ENCODE measurements around the gene ARHGEF2. TPM values are rescaled to one million over a fixed set of nuclear protein-coding genes. Genes with fewer than 3 reads are reported as not detected.

Gene ARHGEF2
- 211 and 216 TPM in 2 replicates for total RNA-seq

DNA sequence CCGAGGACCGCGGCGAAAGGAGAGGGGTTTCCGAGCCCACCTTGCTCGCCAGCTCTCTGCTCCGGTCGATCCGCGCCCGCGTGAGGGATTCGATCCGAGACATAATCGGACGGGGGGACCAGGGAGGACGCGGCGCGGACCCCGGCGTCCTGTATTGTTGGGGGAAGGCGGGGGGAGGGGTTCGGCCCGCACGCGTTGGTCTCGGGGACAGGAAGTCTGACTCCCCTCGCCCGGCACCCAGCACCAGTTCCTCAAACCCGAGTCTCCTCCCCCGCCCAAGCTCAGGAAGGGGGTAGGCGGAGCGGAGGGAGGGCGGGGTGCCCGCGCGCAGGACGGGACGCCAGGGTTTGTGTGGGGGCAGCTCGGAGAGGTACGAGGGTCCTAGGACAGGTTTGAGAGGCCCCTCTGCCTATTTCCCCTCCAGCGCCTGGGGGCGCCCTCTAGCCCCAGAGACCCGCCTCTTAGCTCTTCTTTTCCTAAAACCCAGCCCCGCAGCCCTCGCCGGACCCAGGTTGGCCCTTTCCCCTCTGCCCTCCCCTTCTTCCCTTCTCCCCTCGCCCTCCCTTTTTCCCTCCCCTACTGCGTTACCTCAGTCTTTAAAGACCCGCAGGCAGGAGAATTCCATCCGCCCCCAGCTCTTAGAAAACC lies at the start of gene ARHGEF2:
Gene ARHGEF2 (minus strand): TSS at position 223 of the 648 bp plus-strand sequence. CDS start 120 bp downstream, at position 103.
- no peaks in the 10 kb centered on the region for H3K27me3 Mint-ChIP-seq (ENCODE audit: low read depth)
- peak; percentile 71 for DNase-seq (ENCODE audit: low spot score)
- intact Hi-C loops (cut with micrococcal nuclease) = loop anchor here (10.0 kb wide), 1 partner anchor 216 kb away; the partner anchor contains the start of gene SLC25A44
- peaks cover 57% of the 10 kb centered on the region for H3K36me3 Mint-ChIP-seq (ENCODE audit: low read depth)
- peak within 1 kb of the TSS; percentile 95 for H3K4me3 Mint-ChIP-seq (ENCODE audit: low read depth)
- peak within 1 kb of the TSS; percentile 95 for H3K27ac Mint-ChIP-seq
- H3K9me3 Mint-ChIP-seq = no peaks in the 10 kb centered on the region
- H3K4me1 Mint-ChIP-seq (ENCODE audit: low read depth) = peaks cover 55% of the 10 kb centered on the region

DNA sequence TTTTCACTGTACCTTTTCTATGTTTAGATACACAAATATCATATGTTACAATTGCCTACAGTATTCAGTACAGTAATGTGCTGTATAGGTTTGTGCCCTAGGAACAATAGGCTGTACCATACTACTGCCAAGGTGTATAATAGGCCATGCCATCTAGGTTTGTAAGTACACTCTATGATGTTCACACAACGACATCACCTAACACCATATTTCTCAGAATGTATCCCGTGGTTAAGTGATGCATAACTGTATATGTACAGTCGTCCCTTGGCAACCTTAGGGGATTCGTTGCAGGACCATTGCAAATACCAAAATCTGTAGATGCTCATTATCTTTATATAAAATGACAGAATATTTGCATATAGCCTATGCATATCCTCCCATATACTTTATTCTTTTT lies 48.2 kb upstream of the ARHGEF2 start:
- Mint-ChIP-seq H3K36me3 (ENCODE audit: low read depth) (no peaks in the 10 kb centered on the region), H3K27ac (no peak overlapping the region), H3K27me3 (ENCODE audit: low read depth) (peaks cover 7% of the 10 kb centered on the region), H3K4me3 (ENCODE audit: low read depth) (no peak overlapping the region), H3K4me1 (ENCODE audit: low read depth) (peaks cover 4% of the 10 kb centered on the region), H3K9me3 (no peaks in the 10 kb centered on the region)
- intact Hi-C loops (cut with micrococcal nuclease) = loop anchor here (1.0 kb wide), 1 partner anchor 40 kb away; no protein-coding TSS in a partner anchor
- DNase-seq (ENCODE audit: low spot score) = no peak

DNA sequence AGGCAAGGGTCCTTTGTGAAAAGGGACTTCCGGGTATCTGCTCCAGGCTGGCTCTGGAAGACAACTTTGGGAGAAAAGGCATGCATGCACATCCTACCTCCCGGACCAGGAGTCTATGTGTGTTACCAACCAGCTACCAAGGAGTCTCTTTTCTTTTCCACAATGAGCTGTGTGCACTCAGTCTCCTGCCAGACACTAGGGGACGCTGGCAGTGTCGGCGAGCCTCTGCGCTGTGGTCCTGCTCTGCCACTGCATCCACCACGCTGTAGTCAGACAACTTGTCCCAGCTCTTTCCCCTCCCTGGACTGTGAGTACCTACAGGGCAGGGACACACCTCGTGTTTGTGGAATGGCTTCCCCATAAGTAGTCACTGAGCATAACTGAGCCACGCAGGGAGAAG lies 47.5 kb upstream of the ARHGEF2 start:
- Mint-ChIP-seq H3K4me3 (ENCODE audit: low read depth) (no peak overlapping the region), H3K27me3 (ENCODE audit: low read depth) (peaks cover 7% of the 10 kb centered on the region), H3K36me3 (ENCODE audit: low read depth) (no peaks in the 10 kb centered on the region), H3K4me1 (ENCODE audit: low read depth) (peaks cover 8% of the 10 kb centered on the region), H3K27ac (no peak overlapping the region), H3K9me3 (no peaks in the 10 kb centered on the region)
- DNase-seq (ENCODE audit: low spot score) = peak; percentile 28
- intact Hi-C loops (cut with micrococcal nuclease) = loop anchor here (1.0 kb wide), 1 partner anchor 40 kb away; no protein-coding TSS in a partner anchor

DNA sequence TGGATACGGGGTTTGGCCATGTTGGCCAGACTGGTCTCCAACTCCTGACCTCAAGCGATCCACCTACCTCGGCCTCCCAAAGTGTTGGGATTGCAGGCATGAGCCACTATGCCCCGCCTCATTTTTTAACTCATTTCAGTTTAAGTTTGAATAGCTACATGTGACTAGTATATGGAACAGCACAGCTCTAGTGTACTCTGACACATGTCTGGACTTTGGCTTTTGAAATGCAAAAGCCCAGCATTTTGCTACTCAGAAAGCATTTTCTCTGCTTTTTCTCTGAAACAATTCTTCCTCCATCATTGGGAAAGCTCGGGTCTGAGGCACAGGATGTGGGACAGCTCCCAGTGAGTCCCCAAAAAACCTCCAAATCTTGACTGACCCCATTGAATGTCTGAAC lies 46.5 kb upstream of the ARHGEF2 start:
- intact Hi-C loops (cut with micrococcal nuclease) = no loop called here
- Mint-ChIP-seq H3K9me3 (no peaks in the 10 kb centered on the region), H3K36me3 (ENCODE audit: low read depth) (peaks cover 10% of the 10 kb centered on the region), H3K4me3 (ENCODE audit: low read depth) (no peak overlapping the region), H3K27ac (no peak overlapping the region), H3K4me1 (ENCODE audit: low read depth) (peaks cover 13% of the 10 kb centered on the region), H3K27me3 (ENCODE audit: low read depth) (peaks cover 7% of the 10 kb centered on the region)
- no peak for DNase-seq (ENCODE audit: low spot score)

DNA sequence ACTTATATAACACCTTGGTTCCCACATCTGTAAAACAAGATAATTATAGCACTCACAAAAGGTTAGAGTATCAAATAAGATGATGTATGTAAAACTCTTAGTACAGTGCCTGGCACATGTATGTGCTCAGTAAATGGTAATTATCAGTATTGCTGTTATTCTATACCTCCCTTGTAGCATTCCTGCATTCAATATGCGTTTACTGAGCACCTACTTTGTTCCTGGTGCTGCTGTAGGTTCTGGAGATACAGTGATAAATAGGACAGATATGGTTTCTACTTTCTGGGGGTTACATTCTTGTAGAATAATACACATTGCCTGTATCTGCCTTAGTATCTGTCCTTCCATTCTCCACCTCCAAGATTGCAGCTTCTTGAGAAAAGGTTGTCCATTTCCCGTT lies 43.6 kb upstream of the ARHGEF2 start:
- no peak overlapping the region for H3K27ac Mint-ChIP-seq
- peaks cover 35% of the 10 kb centered on the region for H3K36me3 Mint-ChIP-seq (ENCODE audit: low read depth)
- intact Hi-C loops (cut with micrococcal nuclease) = loop anchor here (2.0 kb wide), 1 partner anchor 45 kb away; no protein-coding TSS in a partner anchor
- no peak overlapping the region for H3K4me3 Mint-ChIP-seq (ENCODE audit: low read depth)
- DNase-seq (ENCODE audit: low spot score) = no peak
- H3K9me3 Mint-ChIP-seq = no peaks in the 10 kb centered on the region
- peaks cover 23% of the 10 kb centered on the region for H3K4me1 Mint-ChIP-seq (ENCODE audit: low read depth)
- peaks cover 7% of the 10 kb centered on the region for H3K27me3 Mint-ChIP-seq (ENCODE audit: low read depth)

DNA sequence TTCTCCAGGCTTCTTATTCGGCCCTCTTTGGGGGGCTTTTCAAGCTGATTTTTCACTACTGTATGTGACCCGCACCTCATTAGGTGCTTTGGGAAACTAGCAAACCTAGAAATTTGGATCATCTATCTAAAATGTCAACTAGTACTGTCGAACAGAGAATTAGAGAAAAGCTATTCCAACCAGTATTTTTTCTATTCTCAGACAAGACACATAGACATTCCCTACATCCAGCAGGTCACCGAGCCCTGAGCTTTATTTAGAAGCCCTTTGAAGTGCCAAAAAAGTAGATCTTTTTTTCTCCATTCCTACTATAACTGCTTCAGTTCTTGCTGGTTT lies 42.7 kb upstream of the ARHGEF2 start:
- intact Hi-C loops (cut with micrococcal nuclease) = loop anchor here (2.0 kb wide), 1 partner anchor 46 kb away; no protein-coding TSS in a partner anchor
- peaks cover 40% of the 10 kb centered on the region for H3K36me3 Mint-ChIP-seq (ENCODE audit: low read depth)
- H3K27ac Mint-ChIP-seq = peak overlapping the region; percentile 90
- H3K27me3 Mint-ChIP-seq (ENCODE audit: low read depth) = peaks cover 7% of the 10 kb centered on the region
- DNase-seq (ENCODE audit: low spot score) = no peak
- no peaks in the 10 kb centered on the region for H3K9me3 Mint-ChIP-seq
- H3K4me3 Mint-ChIP-seq (ENCODE audit: low read depth) = peak overlapping the region; percentile 98
- H3K4me1 Mint-ChIP-seq (ENCODE audit: low read depth) = peaks cover 23% of the 10 kb centered on the region

DNA sequence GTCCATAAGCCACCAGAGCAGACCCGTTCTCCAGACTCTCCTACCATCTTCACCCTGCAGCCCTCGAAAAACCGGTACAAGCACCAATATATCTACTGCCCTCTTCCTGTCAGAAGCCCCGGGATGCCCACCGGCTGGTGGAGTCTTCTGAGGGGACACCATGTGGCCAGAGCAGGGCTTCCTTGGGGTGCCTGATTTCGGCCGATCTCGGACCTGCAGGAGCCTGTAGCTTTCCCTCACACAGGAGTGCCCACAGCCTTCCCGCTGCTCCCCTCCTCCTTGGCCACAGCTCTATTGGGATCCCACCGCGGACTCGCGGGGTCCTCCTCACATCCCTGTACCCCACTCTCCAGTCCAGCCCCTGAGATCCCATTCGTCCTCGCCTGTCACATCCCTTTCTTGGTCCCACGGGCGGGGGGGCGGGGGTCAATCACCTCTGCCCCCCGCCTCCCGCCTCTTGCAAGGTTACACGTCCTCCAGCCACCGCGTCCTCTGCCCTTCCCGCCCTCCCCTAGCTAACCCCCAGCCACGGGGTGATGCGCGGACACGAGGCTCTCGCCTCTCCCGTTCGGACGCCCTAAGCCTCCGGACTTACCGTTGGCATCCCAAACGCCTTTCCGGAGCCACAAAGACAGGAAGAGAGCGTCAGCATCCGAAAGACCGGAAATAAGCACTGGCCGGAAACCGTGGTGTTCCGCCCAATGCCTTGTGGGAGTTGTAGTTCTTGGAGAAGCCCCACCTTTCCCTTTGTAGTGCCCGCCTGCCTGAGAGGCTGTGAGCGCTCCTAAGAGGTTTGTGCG lies 42.1 kb upstream of the ARHGEF2 start, which contains the start of gene SSR2:
Gene SSR2 (minus strand): TSS at position 659 of the 800 bp plus-strand sequence. CDS start 784 bp downstream, outside the sequence.
- Mint-ChIP-seq H3K9me3 (no peaks in the 10 kb centered on the region), H3K27me3 (ENCODE audit: low read depth) (peaks cover 7% of the 10 kb centered on the region), H3K4me3 (ENCODE audit: low read depth) (peak within 1 kb of the TSS; percentile 98), H3K27ac (peak within 1 kb of the TSS; percentile 90), H3K36me3 (ENCODE audit: low read depth) (peaks cover 40% of the 10 kb centered on the region), H3K4me1 (ENCODE audit: low read depth) (peaks cover 19% of the 10 kb centered on the region)
- intact Hi-C loops (cut with micrococcal nuclease) = loop anchor here (1.0 to 2.0 kb wide), 2 partner anchors 34 to 46 kb away; partner anchors contain the start of gene LAMTOR2
- DNase-seq (ENCODE audit: low spot score) = peak; percentile 84

DNA sequence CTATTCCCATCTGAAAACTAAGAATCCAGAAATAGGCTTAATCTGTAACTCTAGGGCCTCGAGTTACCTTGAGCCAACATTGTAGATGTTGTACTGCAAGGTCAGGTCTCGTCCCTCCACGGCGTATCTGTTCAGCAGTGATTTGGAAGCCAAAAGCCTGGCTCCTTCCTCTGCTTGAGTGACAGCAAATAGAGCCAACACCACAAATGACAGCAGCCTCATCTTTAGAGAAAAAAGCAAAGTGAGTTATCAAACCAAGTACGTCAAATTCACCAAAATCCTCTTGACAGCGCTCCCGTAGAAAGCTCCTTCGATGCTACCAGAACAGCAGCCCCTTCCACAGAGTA lies 41.6 kb upstream of the ARHGEF2 start:
- Mint-ChIP-seq H3K4me3 (ENCODE audit: low read depth) (peak overlapping the region; percentile 98), H3K9me3 (no peaks in the 10 kb centered on the region), H3K36me3 (ENCODE audit: low read depth) (peaks cover 41% of the 10 kb centered on the region), H3K27ac (peak overlapping the region; percentile 90), H3K27me3 (ENCODE audit: low read depth) (peaks cover 3% of the 10 kb centered on the region), H3K4me1 (ENCODE audit: low read depth) (peaks cover 19% of the 10 kb centered on the region)
- intact Hi-C loops (cut with micrococcal nuclease) = loop anchor here (1.0 to 2.0 kb wide), 2 partner anchors 34 to 47 kb away; partner anchors contain the start of gene LAMTOR2
- DNase-seq (ENCODE audit: low spot score) = no peak

DNA sequence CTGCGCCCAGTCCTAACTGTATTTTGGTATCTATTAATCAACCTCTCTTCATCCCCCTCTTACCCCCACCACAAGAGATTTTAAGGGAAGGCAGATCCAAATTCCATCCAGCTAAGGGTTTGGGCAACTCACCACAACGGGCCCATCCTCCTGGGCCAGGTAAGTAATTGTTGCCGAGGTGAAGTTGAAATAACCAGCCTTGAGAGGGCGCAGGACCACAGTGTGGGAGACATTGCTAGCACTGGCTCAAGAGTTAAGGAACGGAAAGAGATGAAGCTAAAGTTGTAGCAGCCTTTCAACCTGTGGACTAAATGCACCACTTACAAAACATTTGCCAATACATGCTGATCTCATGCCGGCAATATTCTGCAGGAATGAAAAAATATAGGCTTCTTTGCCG lies 36.5 kb upstream of the ARHGEF2 start:
- no peak overlapping the region for H3K27ac Mint-ChIP-seq
- peaks cover 21% of the 10 kb centered on the region for H3K4me1 Mint-ChIP-seq (ENCODE audit: low read depth)
- no peak overlapping the region for H3K4me3 Mint-ChIP-seq (ENCODE audit: low read depth)
- H3K9me3 Mint-ChIP-seq = no peaks in the 10 kb centered on the region
- no peaks in the 10 kb centered on the region for H3K27me3 Mint-ChIP-seq (ENCODE audit: low read depth)
- H3K36me3 Mint-ChIP-seq (ENCODE audit: low read depth) = peaks cover 76% of the 10 kb centered on the region
- no peak for DNase-seq (ENCODE audit: low spot score)
- intact Hi-C loops (cut with micrococcal nuclease) = no loop called here

DNA sequence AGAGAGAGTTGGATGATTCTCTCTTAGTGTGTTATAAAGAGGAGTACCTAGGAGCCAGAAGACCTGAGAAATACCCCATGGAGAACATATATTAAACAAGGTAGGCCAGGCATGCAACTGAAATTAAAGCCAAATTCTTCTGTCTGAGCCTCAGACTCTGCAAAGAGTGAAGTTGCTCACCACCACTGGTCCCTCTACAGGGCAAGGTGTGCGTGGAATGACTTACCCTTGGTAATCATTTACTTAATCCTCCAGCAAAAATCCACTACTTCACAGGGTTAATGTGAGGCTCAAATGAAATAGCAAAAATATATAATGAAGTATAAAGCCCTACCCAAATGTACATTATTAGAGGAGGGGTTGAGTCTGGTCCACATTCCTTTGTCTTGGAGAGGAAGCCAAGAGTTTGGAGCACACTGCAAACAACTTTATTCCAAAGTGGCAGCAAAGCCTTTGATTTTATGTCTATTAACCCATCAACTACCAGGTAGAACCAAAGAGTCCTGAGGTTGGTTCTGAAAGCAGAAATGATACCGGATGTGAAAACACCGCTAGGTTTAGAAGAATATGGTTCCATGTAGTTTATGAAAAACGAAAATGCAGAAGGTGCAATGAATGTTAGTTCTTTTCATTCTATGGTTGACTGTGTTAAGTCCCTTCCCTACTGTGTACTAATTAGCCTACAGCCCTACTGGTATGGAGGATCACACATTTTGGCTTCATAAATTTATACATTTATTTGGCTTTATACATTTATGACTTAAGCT lies 33.9 kb upstream of the ARHGEF2 start:
- DNase-seq (ENCODE audit: low spot score) = no peak
- H3K36me3 Mint-ChIP-seq (ENCODE audit: low read depth) = peaks cover 67% of the 10 kb centered on the region
- intact Hi-C loops (cut with micrococcal nuclease) = no loop called here
- no peak overlapping the region for H3K4me3 Mint-ChIP-seq (ENCODE audit: low read depth)
- peaks cover 14% of the 10 kb centered on the region for H3K4me1 Mint-ChIP-seq (ENCODE audit: low read depth)
- no peak overlapping the region for H3K27ac Mint-ChIP-seq
- H3K27me3 Mint-ChIP-seq (ENCODE audit: low read depth) = no peaks in the 10 kb centered on the region
- no peaks in the 10 kb centered on the region for H3K9me3 Mint-ChIP-seq

DNA sequence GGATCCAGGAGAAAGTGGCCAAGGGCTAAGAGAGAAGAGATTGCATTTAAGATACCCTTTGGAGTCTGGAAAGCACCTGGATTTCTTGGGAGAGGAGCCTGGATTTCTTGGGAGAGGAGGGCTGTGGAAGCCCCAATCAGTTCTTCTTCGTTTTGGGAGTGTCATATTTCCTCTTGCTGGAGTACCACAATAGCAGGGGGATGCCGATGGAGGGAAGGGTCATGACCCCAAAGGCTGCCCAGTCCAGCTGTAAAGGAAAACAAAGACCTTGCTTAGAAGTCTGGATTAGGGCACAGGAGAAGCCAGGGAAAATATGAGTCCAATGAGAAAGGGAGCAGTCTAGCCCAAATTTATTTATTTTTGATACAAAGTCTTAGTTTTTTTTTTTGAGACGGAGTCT lies 31.1 kb upstream of the ARHGEF2 start:
- no peaks in the 10 kb centered on the region for H3K27me3 Mint-ChIP-seq (ENCODE audit: low read depth)
- H3K36me3 Mint-ChIP-seq (ENCODE audit: low read depth) = peaks cover 61% of the 10 kb centered on the region
- no peaks in the 10 kb centered on the region for H3K9me3 Mint-ChIP-seq
- DNase-seq (ENCODE audit: low spot score) = no peak
- no peak overlapping the region for H3K4me3 Mint-ChIP-seq (ENCODE audit: low read depth)
- peaks cover 26% of the 10 kb centered on the region for H3K4me1 Mint-ChIP-seq (ENCODE audit: low read depth)
- no peak overlapping the region for H3K27ac Mint-ChIP-seq
- intact Hi-C loops (cut with micrococcal nuclease) = loop anchor here (10.0 kb wide), 1 partner anchor 55 kb away; the partner anchor contains the start of gene RAB25

DNA sequence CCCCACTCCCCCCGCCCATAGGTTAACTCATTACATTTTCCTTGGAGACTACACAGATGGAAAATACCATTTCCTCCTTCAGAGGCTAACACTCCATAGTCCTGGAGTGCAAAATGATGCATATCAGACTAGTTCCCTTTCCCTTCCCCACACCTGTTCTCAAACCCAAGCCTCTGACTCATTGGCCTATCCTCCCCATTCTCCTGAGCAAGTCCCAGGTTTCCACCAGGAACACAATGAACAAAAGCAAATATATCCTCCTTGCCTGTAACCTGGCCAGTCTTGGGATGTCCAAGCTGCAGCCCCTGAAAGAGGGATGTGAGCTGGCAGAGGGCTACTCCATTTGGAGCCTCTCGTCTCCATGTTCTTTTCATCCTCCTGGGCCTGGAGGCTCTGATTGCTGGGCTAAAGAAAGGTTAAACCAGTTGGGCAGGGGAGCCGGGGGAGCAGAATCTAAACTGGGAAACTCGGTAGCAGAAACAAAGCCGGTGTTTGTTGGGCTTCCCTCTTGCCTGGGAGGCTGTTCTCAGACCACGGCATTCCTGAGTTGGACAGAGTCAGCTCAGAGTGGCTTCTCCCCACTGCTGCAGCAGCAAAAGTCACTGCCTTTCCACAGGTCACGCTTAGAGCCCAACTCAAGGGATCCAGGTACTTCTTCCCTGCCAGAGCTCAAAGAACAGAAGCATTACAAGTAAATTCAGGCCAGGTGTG lies 28.5 kb upstream of the ARHGEF2 start:
- no peaks in the 10 kb centered on the region for H3K27me3 Mint-ChIP-seq (ENCODE audit: low read depth)
- H3K4me1 Mint-ChIP-seq (ENCODE audit: low read depth) = peaks cover 21% of the 10 kb centered on the region
- intact Hi-C loops (cut with micrococcal nuclease) = loop anchor here (10.0 kb wide), 1 partner anchor 58 kb away; the partner anchor contains the start of gene RAB25
- no peaks in the 10 kb centered on the region for H3K9me3 Mint-ChIP-seq
- H3K36me3 Mint-ChIP-seq (ENCODE audit: low read depth) = peaks cover 37% of the 10 kb centered on the region
- DNase-seq (ENCODE audit: low spot score) = no peak
- no peak overlapping the region for H3K27ac Mint-ChIP-seq
- no peak overlapping the region for H3K4me3 Mint-ChIP-seq (ENCODE audit: low read depth)

Measured in activated T-helper 2 cell treated with anti-CD3 and anti-CD28 coated beads, Interferon-gamma antibody, Interleukin-2, Interleukin-4, amounts not matched to agents 10 μg/mL and 5 μg/mL and 100 μg/mL, durations not matched to agents 14 hours and 24 hours and 36 hours (primary cell).